HG03521 (cell line): Measurements from ENCODE around the gene MCRS1.

Experiments used
- ATAC-seq: cut with Tn5 transposase; IDR thresholded peaks from one replicate; pipeline ENCODE4 v1.9.1; 2021; ENCODE audit warnings: mild to moderate bottlenecking, moderate library complexity; ENCODE audit not compliant: unreplicated experiment

The MCRS1 gene

DNA sequence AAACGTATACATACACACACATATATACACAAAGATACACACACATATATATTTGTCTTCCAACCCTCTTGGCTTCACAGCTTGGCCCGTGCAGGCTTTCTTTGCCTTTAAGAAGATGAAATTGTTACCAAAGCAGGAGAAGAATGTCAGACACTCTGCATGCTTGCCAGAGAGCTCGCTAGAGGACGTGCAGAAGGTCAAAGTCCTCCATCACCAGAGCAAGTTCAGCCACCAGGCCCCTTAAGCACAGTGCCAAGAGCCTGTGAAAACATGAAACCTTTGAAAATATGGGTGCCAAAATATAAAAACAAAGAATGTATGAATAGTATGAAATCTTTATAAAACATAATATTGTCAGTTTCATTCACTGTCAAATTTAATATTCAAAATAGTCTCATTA is 14.9 kb upstream of the MCRS1 start:
- no peak for ATAC-seq

DNA sequence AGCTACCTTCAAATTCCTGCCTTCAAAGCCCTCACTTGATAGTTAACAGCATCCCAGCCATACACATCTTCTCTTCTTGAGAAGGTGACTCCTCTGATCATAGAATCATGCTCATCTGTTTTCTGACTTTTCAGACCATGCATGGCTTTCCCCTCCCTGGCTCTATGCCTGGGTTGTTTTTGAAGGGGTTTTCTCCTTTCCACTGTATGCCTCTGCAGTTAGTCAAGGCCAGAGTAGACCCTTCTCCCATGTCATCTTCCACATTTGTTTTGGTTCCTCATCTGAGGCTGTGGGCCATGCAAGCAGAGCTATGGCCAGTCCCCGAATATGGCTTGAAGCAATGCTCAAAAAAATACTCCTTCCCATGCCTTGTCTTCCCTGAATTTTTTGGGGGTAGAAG is 14.3 kb upstream of the MCRS1 start:
- no peak for ATAC-seq

DNA sequence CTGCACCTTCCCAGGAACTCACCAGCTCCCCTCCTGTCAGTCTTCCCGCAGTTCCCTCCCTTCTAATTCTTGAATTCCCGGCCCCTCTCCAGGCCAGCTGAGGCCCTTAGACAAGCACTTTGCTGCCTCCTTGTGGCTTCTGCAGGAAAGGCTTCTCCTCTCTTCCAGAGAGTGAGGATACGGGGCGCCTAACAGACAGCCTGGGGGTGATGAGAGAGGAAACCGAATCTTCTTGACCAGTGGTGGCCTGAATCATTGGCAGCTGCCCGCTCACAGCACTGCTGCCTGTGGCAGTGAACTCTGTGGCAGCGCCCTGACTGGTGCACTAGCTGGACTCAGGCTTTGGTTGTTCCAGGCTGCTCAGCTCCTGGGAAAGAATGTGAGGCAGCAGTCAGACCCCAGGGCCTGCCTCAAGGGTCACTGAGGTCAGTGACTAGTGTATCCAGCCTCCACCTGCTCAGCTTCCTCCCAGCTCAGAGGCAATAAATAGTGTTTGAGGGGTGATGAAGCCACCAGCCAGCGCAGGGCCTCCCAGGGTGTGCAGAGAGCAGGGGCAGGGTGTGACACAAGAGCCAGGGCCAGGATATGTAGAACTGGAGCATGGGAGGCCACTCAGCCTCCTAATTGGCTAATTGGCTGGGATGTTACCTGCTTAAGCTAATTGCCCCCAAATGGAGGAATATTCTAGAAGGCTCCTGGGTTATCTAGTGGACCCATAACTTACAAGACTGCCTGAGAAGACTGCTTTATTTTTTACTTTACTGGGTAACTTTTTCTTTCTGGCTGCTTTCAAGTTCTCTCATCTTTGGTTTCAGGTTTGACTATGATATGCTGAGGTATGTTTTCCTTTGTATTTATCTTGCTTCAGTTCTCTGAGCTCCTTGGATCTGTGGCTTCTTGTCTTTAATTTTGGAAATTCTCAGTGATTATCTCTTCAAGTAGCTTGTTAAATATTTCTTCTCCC is 12.9 kb upstream of the MCRS1 start:
- no peak for ATAC-seq

DNA sequence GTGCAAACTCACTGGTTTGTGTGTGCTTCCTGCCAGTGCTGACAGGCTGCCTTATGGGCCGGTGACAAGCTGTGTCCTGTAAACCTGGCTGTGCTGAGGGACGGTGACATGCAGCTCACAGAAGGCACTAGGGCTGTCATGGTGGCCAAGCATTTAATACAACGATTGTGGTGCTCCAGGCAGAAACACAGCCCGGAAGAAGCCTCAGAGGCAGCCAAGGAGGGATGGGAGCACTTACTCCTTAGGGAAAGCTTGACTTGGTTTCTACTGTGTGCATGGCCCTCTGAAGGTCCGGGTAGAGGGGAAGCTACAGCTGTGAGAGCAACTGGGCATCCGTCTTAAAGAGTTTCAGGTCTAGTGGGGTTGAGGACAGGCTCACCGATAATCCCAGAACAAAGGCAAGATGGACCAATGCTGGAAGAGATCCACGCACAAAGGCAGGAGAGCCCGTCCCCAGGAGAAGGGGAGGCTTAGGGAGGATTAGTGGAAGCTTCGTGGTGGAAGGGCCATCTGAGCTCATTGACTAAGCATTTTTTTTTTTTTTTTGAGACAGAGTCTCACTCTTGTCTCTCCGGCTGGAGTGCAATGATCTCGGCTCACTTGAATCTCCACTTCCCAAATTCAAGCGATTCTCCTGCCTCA is 10.7 kb upstream of the MCRS1 start:
- no peak for ATAC-seq

DNA sequence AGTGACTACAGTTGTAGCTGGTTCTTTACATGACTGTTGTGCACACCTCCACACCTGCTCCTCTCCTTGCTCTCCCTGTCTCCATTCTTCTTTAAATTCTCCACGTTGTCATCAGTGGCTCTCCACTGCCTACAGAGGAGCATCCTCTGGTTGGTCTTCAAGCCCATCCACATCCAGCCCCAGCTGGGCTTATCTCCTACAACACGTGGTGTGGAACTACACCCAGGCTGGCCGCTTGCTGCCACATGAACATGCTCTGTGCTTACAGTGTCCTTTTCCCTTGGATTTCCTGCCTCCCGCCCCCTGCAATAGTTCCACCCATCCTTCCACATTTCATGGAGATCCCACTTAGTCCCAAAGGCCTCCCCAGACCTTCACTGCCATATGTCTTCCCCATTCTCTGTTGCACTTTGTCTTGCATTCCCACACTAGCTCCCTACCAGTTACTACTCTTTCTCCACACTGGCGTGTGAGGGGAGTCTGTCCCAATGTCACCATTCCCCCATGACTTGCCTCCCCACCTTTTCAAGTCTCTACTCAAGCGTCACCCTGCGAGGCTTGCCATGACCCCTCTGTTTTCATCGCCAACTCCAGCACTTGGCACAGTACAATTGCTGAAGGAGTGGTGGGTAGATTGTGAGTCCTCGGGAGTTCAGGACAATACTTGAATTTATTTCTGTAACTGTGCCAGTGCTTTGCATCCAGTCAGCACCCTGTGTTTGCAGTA is 9.8 kb upstream of the MCRS1 start:
- no peak for ATAC-seq

DNA sequence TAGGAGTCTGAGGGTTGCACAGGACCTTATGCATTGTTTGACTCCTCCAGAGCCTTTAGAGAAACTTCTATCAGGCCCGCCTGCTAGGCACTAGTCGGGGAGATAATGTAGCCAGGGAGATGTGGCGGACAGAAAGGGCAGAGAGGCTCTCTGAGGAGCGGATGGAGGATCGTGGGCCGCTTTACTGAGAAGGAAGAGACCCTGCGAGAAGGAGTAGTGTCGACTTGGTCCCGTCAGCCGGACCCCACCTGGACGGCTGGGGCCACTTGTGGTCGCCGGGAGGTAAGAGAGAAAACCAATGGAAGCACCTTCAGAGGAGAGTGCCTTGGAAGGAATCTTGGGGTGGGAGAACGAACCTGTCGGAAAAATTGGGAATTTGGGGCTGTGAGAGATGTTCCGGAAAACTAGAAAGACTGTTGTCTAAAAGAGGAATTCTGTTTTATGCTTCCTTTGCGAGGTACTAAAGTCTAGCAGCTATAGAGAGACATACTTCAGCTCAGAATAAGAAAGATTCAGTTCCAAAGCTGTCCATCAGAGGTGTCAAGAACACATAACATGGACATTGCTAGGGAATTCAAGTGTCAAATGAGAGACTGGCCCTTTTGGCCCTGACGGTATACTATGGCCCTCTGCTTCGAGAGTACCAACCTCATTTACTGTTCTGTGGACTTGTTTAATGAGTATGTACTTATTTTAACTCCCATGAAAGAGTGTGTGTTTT is 660 bp upstream of the MCRS1 start:
- no peak for ATAC-seq

DNA sequence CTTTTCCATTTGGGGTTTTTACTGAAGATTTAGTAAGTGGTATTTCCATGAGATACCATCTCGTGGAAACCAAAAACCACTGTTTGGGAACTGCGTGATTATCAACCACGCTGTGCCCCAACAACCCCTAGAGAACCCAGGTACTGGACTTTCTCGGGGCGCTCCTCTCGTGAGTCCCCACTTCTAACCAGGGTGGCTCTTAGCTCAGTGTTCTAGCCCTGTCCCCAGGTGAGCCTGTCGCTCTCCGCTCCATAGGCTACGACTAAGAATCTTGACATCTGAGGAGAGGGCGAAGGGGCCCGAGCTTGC is 686 bp downstream of the MCRS1 start:
- no peak for ATAC-seq

DNA sequence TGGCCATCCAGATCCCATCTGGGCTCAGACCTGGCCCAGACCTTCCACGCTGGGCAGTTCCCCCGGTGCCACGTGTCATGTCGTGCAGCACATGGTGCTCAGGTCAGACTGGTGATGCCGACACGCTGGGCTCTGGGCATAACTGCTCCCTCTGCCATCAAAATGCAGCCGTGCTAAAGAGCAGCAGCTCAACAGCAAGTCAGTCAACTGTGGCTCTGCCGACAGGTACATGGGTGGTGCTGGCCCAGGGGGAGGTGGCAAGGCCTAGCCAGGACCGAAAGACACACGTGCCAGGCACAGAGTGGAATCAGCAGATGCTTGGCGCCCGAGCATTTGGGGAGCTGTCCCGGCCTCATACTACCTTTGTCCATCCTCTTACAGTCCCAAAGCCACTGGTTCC is 1.6 kb downstream of the MCRS1 start:
- ATAC-seq, result no peak

DNA sequence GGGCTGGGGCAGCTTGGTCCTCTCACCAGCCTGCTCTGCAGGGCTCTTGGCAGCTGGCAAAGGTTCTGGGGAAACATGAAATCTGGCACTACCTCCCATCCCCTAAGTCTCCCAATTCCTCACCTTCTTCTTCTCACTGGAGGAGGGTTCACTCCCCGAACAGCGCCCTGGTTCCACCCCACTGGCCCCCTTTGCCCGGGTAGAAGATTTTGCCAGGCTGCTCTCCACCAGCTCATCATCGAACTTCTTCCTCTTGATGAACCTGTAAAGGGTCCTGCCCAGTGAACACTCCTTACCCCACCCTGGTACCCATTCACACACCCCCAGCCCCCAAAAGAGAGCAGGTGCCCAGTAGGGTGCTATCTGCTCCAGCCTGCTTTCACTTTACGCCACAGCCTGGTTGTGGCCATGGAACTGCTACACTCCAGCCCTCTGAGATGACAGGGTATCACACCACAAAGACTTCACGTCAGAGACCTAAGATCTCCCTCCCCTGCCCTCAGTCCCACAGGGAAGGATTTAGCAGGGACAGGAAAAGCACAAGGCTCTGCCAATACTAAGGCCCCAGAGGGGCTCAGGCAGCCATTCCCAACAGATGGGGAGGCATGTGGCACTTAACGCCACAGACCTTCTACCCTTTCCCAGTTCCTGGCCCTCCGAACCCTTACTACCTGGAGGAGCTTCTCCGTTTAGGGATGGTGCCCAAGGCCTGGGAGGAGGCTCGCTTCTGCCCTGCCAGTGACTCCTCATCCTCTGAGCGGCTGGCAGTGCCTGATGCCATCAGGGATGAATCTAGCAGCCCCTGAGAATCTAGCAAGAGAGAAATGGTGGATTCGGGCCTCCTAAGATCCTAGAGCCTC is 2.3 kb downstream of the MCRS1 start:
- ATAC-seq, result no peak

DNA sequence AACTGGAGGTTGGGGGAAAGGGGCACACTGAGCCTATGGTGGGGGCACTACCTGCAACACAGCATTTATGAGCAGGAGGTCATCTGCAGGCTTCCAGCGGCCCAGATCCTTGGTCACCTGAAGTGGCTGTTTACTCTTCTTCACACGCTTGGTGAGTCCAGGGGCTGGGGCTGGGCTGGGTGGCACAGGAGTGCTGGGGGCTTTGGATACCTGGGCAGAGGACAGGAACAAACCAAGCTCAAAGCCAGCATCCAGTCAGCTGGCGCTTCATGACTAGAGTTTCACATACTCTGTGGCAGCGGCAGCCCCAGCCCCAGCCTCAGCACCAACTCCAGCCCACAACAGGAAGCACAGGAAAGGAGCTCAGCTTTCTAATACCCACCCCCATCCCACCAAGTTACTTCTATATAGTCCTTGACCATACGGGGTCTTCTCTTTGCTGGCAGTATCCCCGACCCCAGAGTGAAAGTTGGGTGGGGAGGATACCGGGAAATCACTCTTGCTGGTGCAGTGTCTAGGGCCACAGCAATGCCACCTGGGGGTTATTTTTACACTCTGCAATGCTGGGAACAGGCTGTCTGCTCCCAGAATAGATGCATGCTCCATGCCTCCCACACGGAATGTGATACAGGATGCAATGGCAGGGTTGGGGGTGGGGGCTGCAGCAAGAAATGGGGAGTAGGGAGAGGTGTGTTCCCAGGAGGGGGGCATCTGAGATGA is 3.1 kb downstream of the MCRS1 start:
- ATAC-seq, result no peak

DNA sequence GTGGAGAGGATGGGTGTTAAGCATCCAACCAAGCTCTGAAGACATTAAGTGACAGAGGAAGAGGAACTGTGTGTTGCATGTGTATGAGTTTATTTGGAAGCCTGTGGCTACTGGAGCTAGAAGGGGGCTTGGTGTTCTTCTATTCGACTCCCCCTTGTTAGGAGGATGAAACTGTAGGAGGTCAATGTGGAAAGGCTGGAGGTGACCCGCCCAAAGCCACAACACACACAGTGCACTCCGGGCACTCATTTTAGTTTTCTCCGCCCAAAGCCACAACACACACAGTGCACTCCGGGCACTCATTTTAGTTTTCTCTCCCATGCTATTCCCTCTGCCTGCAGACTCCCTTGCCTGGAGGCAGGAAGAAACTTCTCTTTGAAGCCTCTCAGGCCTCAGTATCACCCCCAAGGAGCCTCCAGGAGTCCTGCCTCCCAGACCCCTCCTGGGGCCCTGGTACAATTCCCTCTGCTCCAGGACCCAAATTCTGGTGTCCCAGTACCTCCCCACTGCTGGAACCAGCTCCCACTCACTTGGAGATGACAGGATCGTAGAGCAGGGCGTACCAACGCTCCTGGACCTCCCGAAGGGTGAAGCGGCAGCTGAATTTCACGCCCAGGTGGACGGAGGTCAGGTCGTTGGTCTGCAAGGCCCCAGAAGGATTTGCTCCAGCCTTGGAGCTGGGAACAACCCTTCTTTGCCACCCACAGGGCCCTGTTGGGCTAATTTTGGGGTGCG is 3.8 kb downstream of the MCRS1 start:
- ATAC-seq, result no peak

DNA sequence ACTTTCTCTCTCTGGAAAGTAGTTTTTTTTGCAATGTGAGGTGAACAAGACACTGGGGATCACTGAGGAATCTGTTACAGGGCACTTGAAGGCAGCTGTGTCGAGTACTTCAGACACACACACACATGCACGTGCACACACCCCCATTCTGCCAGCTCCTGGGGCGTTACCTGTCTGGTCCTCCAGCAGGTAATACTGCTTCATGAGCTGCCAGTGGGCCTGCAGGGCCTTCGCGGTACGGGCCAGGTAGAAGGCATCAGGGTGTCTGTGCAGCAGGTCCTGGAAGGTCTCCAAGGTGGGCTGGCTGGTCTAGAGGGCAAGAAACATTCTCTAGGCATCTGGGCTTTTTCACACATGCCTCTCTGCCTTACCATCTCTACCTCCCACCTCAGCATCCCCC is 5.1 kb downstream of the MCRS1 start:
- no peak for ATAC-seq

DNA sequence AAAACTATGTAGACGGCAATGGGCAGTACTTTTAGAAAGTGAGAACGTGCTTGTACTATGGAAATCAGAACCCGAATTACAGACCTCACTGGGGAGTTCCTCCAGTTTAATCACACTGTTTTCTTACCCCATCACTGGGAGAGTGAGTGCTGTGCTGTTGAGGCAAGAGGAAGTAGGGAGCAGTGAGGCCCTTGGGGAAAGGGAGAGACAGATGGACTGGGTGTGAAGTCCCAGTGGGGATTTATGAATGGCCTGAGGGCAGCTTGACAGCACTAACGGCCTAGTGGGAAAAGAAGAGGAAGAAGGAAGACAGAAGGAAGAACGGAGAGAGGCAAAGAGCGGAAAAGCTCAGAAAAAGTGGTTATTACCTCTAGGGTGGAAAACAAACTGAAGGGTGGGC is 5.7 kb downstream of the MCRS1 start:
- ATAC-seq, result no peak

DNA sequence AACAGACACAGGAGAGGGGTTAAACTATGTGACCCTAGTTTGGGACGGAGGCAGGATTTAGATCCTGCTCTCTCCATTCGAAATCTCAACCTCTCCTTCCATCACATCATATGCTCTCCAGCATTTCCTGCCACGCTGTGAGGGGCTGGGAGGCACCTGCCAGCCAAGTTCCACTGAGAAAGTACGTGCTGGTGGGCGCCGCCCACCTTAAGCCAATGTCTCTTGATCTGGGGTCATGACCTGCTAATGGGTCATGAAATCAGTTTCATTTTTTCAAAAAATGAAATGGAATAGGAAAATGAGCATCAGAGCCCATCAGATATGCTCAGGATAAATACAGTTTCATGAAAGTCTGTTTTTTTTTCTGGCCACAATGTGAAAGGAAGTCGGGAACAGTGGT is 7.2 kb downstream of the MCRS1 start:
- ATAC-seq, result no peak

DNA sequence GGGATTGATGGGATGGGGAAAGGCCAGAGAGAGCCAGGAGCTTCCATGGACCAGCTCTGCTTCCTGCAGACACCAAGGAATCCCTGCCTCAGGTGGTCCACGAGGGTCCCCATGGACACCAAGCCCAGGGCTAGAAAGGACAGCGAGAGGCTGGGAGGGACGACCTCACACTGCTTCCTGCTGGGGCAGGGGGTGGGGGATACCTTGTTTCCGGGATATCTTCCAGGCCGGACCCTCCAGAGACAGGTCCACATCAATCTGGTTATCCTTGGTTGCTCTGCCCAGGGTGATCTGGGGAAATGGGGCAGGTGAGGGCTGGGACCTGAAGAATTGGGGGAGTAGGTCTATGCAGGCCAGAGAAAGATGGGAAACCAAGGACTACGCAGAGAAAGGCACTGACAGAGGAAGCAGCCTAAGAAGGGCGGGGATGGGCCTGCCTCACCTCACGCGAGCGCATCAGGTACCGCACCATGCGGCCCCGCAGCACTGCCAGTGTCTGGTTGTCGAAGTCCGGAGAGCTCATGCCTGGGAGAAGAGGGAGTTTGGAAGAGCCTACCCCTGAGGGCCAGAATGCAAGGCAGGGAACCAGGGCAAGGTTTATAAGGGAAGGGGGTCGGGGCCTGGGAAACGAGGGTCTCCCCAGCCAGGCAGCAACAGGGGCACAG is 8.8 kb downstream of the MCRS1 start:
- no peak for ATAC-seq

DNA sequence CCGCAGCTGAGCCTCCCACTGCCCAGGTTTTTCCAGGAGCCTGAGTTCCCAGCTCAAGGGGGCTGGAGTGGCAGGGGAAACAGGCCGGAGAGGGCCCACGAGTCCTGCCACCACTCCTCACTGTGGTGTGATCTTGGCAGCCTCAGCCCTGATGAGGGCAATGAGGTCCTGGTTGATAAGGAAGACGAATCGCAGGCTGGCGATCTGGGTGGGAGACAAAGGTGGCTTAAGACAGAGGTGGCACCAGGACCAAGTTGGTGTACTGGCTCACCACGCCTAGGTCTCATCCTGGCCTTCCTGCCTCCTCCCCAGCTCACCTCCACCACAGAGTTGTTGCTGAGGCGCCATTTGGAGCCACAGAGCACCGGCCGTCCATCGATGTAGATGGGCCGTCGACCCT is 9.4 kb downstream of the MCRS1 start:
- no peak for ATAC-seq

DNA sequence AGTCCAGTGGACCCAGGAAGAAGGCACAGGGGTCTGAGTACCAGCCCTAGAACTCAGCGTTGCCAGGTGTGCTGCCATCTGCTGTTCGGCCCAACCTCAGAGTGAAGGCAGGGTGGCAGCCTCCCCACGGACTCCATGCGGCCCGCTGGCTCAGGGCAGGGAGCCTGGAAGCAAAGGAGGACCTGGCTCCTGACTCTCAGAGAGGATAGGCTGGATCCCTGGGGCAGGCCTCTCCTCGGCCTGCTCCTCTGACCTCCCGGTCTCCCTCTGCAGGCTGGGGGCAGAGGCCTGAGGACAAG is 10.1 kb downstream of the MCRS1 start:
- no peak for ATAC-seq

DNA sequence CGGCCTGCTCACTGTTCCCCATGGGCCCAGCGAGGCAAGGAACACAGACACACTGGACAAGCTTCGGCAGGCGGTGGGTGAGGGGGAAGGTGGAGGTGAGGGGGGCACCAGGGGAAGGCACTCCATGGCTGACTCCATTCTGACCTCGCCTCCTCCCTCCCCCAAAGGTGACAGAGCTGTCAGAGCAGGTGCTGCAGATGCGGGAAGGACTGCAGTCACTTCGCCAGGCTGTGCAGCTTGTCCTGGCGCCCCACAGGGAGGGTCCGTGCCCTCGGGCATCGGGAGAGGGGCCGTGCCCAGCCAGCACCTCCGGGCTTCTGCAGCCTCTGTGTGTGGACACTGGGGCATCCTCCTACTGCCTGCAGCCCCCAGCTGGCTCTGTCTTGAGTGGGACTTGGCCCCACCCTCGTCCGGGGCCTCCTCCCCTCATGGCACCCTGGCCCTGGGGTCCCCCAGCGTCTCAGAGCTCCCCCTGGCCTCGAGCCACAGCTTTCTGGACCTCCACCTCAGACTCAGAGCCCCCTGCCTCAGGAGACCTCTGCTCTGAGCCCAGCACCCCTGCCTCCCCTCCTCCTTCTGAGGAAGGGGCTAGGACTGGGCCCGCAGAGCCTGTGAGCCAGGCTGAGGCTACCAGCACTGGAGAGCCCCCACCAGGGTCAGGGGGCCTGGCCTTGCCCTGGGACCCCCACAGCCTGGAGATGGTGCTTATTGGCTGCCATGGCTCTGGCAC is 10.6 kb downstream of the MCRS1 start:
- ATAC-seq, result no peak
